GM19395 (cell line): ENCODE results near the gene FHDC1.

Experiments
- ATAC-seq: cut with Tn5 transposase; IDR thresholded peaks from one replicate; pipeline ENCODE4 v1.9.1; 2021; ENCODE audit warnings: mild to moderate bottlenecking, moderate library complexity; ENCODE audit not compliant: unreplicated experiment

The FHDC1 gene

DNA sequence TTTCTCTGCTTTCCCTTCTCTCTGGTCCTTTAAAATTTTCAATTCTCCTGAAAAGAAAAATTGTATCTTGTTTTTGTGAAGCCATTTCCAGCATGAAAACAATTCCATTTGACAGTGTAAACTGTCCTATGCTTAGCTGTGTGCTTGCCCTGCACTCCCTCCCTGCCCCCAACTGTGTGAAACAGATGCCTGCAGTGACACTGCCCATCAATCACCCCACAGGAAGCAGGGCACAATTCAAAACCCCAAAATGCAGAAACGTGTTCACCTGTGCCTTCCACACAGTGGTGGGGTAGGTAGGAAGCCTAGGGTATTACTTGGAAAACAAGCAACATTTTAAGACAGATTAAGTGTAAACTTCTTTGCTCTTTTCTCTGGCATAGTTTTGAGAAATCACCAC, 6.2 kb upstream of the FHDC1 start:
- ATAC-seq, result no peak

GRCh38 chr4:152935143-152935542, 980 bp upstream of the FHDC1 start:
- ATAC-seq, result no peak

- no peak for ATAC-seq
Observed at GRCh38 chr4:152936446-152937335, 568 bp downstream of the FHDC1 start.

- no peak for ATAC-seq
Observed at GRCh38 chr4:152937336-152938236, 1.5 kb downstream of the FHDC1 start.

GRCh38 chr4:152938237-152938947, 2.3 kb downstream of the FHDC1 start:
- no peak for ATAC-seq

DNA sequence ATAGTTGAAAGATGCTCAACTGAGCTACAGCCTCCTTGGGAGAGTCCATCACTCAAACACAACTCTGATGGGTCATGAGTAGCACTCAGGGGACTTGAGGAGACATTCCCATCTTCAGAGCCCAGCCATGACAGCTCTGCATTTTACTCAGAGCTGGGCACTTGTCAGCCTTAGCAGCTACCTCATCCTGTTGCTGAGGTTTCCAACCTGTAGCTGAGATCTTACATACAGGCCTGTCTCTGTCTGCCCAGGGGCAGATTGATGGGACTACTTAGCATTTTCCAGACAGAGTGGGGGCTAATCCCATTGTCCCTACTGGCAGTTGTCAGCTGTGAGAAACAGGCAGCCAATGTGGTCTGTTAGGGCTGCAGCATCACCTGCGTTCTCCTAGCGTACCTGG, 3.5 kb downstream of the FHDC1 start:
- no peak for ATAC-seq

DNA sequence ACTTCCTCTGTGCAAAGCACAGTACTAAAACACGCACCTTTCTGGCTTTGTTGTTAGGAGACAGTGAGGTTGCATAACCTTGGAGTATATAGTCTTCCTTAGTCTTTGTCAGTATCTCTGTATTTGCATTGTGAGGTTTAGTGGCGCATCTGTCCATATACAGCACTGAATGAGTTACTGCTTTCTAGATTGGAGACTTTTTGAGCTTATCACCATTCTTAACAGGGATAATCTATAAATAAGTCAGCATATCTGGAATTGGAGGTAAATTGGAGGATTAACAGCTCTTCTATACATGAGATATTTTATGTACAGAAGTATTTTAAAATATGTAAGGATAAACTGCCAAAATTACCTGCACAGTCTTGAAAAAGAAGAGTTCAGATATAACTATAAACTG, 4.3 kb downstream of the FHDC1 start:
- ATAC-seq, result no peak

- ATAC-seq, result no peak
Observed at GRCh38 chr4:152941411-152941810, 5.3 kb downstream of the FHDC1 start.

DNA sequence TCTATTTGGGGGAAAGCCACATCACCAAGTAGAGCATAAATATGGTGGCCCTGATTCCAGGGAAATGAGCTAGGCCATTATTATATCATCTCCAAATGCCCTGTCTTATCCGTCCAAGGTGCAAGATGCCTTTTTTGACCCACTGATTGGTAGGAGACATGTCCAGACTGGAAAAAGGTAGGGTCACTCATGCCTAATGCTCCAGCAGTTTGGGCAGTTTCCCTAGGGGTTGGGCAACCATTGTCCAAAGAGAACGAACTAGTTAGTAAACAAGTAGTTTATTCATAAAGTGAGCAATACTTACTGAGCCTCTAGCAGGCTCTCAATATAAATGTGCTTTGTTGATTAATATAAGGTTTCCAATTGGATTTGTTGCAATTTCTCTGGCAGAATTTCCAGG, 6.2 kb downstream of the FHDC1 start:
- no peak for ATAC-seq

- ATAC-seq, result no peak
Observed at GRCh38 chr4:152943672-152944071, 7.5 kb downstream of the FHDC1 start.

- ATAC-seq, result no peak
Observed at GRCh38 chr4:152944666-152945320, 8.7 kb downstream of the FHDC1 start.

DNA sequence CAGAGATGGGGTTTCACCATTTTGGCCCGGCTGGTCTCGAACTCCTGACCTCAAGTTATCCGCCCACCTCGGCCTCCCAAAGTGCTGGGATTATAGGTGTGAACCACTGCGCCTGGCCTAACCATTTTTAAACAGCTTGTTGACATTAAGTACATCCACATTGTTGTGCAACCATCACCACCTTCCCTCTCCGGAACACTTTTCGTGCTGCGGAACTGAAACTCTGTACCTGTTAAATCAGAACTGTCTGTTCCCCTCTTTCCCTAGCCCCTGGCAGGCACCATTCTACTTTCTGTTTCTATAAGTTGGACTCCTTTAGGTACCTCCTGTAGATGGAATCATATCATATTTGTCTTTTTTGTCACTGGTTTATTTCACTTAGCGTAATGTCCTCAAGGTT, 9.5 kb downstream of the FHDC1 start:
- ATAC-seq, result no peak

- no peak for ATAC-seq
Observed at GRCh38 chr4:152946446-152946845, 10.3 kb downstream of the FHDC1 start.

- ATAC-seq, result no peak
Observed at GRCh38 chr4:152947311-152947710, 11.2 kb downstream of the FHDC1 start.

GRCh38 chr4:152949930-152950329, 13.8 kb downstream of the FHDC1 start:
- no peak for ATAC-seq

DNA sequence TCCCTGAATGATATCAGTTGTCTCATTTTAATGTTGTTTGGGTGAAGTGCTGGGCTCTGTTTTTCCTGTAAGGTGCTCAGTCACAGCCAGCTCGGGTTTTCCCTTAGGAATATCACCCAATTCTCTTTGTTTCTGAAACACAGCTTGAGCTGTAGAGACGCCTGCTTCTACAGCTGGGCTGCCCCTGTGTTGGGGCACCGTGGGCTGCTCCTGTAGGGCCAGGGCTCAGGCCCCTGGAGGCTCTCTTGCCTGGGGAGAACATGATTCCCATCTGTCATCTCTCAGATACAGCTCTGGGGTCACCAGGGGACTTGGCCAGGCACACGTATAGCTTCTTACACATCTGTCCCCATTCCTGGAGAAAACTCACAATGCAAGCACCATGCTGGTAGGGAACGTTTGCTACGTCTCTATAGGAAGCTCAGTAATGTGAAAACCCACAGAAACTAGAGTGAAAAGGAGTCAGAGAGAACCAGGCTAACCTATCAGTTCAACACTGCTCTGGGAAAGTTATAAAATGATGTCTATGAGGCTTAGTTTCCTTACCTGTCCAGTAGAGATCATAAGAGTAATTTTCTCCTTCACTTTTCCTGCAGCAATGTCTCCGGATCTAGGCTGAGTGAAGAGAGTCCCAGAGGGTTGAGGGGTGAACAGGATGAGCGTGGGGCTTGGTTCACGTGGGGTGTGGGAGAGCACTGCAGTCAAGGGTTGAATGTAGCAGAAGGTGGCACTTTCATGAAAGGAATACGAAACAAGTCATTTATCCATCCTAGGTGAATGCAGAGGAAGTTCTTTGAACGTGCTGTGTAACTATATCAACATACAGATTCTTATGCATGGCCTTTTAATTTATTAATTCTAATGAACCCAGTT, 14.5 kb downstream of the FHDC1 start:
- no peak for ATAC-seq

GRCh38 chr4:152951348-152951747, 15.2 kb downstream of the FHDC1 start:
- ATAC-seq, result no peak

DNA sequence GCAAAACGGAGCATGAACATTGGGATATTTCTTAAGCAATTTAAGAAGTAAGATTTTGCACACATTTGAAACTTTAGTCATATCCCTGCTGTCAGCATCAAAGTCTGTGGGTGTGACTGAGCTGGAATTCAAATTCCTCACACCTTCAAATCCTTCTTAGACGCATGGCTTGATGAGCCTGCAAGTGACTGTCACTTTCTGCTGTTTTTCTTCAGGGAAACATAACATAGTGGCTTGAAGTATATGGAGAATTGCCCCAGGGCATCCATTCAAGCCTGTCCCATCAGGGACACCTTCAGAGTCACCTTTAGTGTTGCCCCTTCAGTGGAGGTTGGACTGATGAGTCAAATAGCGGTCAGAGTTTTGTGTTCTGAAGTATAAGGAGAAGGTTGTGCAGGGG, 17.4 kb downstream of the FHDC1 start:
- no peak for ATAC-seq

DNA sequence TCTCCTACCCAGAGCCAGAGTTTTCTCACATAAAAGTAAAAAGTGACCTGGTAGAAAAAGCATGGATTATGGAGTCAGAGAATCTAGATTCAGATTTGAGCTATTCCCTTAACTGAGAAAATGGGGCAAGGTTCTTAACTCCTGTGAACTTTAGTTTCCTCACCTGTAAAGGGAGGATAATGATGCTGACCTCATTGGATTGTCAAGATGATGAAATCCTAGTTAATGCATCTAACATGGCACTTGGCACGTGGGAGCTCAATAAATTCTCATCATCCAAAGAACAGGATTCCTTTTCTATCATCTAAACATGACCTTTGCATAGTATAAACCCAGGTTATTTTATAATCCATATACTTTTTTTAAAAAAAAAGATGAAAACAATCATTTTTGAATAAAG, 18.6 kb downstream of the FHDC1 start:
- no peak for ATAC-seq

GRCh38 chr4:152956147-152956546, 20.0 kb downstream of the FHDC1 start:
- ATAC-seq, result no peak
